GM23338 (cell line): ENCODE results near the gene LRIT3.

Source experiments
- CREB1 ChIP-seq: fragments of 250-450 bp; sonication (Bioruptor Pico); IDR thresholded peaks from 2 replicates; pipeline ENCODE4 v1.5.0; 2020; ENCODE audit warnings: low read depth, mild to moderate bottlenecking, moderate library complexity
- ETS1 ChIP-seq: IDR thresholded peaks from 2 replicates; pipeline ENCODE4 v1.6.1; 2016; ENCODE audit warnings: antibody characterized with exemption
- EZH2 ChIP-seq: fragments of 200-600 bp; sonication (generic); IDR thresholded peaks from one replicate; pipeline ENCODE4 v1.8.0; 2017; ENCODE audit warnings: antibody characterized with exemption, mild to moderate bottlenecking, low read depth; ENCODE audit not compliant: unreplicated experiment
- EZH2phosphoT487 ChIP-seq: fragments of 200-600 bp; sonication (generic); IDR thresholded peaks from one replicate; pipeline ENCODE4 v1.8.1; 2018; ENCODE audit warnings: antibody characterized with exemption; ENCODE audit not compliant: unreplicated experiment
- JUNB ChIP-seq: IDR thresholded peaks from one replicate; pipeline ENCODE4 v1.6.1; 2016; ENCODE audit warnings: antibody characterized with exemption; ENCODE audit not compliant: unreplicated experiment
- NANOG ChIP-seq: IDR thresholded peaks from 2 replicates; pipeline ENCODE4 v1.6.1; 2016; ENCODE audit warnings: antibody characterized with exemption, borderline replicate concordance
- POLR2AphosphoS5 ChIP-seq: IDR thresholded peaks from 2 replicates; pipeline ENCODE4 v1.6.1; 2016; ENCODE audit warnings: antibody characterized with exemption, low read depth
- REST ChIP-seq: IDR thresholded peaks from one replicate; pipeline ENCODE4 v1.6.1; 2018; ENCODE audit warnings: antibody characterized with exemption; ENCODE audit not compliant: unreplicated experiment
- STAT1 ChIP-seq: IDR thresholded peaks from one replicate; pipeline ENCODE4 v1.6.1; 2016; ENCODE audit warnings: antibody characterized with exemption; ENCODE audit not compliant: unreplicated experiment
- ZNF114 ChIP-seq: fragments of 250-450 bp; sonication (Bioruptor Pico); IDR thresholded peaks from 2 replicates; pipeline ENCODE4 v1.5.0; 2020; ENCODE audit warnings: mild to moderate bottlenecking, moderate library complexity
- ZNF331 ChIP-seq: fragments of 250-450 bp; sonication (Bioruptor Pico); IDR thresholded peaks from 2 replicates; pipeline ENCODE4 v1.5.0; 2020; ENCODE audit warnings: low read depth, mild to moderate bottlenecking, moderate library complexity
- TF ChIP-seq, protein P1 (sequence below), 2 experiments: fragments of 200-600 bp in 1 of 2; sonication (generic) in 1 of 2; conservative IDR thresholded peaks; 2 replicates each; pipeline versions ENCODE4 v1.5.1 to v1.6.1; 2016 to 2017; ENCODE audit warnings: antibody characterized with exemption in 2 of 2, low read depth in 2 of 2, mild to moderate bottlenecking in 2 of 2, moderate library complexity in 1 of 2
- TF ChIP-seq, protein P2 (sequence below): fragments of 250-450 bp; sonication (Bioruptor Pico); IDR thresholded peaks from 2 replicates; pipeline ENCODE4 v1.5.0; 2020; ENCODE audit warnings: mild to moderate bottlenecking, moderate library complexity

- TF ChIP-seq, protein P1, sequence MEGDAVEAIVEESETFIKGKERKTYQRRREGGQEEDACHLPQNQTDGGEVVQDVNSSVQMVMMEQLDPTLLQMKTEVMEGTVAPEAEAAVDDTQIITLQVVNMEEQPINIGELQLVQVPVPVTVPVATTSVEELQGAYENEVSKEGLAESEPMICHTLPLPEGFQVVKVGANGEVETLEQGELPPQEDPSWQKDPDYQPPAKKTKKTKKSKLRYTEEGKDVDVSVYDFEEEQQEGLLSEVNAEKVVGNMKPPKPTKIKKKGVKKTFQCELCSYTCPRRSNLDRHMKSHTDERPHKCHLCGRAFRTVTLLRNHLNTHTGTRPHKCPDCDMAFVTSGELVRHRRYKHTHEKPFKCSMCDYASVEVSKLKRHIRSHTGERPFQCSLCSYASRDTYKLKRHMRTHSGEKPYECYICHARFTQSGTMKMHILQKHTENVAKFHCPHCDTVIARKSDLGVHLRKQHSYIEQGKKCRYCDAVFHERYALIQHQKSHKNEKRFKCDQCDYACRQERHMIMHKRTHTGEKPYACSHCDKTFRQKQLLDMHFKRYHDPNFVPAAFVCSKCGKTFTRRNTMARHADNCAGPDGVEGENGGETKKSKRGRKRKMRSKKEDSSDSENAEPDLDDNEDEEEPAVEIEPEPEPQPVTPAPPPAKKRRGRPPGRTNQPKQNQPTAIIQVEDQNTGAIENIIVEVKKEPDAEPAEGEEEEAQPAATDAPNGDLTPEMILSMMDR (conservative IDR thresholded peaks at IDR 0.05; ENCODE audit: low read depth in 2 of 2): no peak
- TF ChIP-seq NANOG (no peak), EZH2phosphoT487 (no peak), POLR2AphosphoS5 (no peak), JUNB (no peak), ZNF114 (CRISPR knock-in tag) (no peak), EZH2 (no peak), REST (no peak), ZNF331 (CRISPR knock-in tag) (no peak), CREB1 (CRISPR knock-in tag) (no peak), ETS1 (no peak), STAT1 (no peak)
- TF ChIP-seq, protein P2, sequence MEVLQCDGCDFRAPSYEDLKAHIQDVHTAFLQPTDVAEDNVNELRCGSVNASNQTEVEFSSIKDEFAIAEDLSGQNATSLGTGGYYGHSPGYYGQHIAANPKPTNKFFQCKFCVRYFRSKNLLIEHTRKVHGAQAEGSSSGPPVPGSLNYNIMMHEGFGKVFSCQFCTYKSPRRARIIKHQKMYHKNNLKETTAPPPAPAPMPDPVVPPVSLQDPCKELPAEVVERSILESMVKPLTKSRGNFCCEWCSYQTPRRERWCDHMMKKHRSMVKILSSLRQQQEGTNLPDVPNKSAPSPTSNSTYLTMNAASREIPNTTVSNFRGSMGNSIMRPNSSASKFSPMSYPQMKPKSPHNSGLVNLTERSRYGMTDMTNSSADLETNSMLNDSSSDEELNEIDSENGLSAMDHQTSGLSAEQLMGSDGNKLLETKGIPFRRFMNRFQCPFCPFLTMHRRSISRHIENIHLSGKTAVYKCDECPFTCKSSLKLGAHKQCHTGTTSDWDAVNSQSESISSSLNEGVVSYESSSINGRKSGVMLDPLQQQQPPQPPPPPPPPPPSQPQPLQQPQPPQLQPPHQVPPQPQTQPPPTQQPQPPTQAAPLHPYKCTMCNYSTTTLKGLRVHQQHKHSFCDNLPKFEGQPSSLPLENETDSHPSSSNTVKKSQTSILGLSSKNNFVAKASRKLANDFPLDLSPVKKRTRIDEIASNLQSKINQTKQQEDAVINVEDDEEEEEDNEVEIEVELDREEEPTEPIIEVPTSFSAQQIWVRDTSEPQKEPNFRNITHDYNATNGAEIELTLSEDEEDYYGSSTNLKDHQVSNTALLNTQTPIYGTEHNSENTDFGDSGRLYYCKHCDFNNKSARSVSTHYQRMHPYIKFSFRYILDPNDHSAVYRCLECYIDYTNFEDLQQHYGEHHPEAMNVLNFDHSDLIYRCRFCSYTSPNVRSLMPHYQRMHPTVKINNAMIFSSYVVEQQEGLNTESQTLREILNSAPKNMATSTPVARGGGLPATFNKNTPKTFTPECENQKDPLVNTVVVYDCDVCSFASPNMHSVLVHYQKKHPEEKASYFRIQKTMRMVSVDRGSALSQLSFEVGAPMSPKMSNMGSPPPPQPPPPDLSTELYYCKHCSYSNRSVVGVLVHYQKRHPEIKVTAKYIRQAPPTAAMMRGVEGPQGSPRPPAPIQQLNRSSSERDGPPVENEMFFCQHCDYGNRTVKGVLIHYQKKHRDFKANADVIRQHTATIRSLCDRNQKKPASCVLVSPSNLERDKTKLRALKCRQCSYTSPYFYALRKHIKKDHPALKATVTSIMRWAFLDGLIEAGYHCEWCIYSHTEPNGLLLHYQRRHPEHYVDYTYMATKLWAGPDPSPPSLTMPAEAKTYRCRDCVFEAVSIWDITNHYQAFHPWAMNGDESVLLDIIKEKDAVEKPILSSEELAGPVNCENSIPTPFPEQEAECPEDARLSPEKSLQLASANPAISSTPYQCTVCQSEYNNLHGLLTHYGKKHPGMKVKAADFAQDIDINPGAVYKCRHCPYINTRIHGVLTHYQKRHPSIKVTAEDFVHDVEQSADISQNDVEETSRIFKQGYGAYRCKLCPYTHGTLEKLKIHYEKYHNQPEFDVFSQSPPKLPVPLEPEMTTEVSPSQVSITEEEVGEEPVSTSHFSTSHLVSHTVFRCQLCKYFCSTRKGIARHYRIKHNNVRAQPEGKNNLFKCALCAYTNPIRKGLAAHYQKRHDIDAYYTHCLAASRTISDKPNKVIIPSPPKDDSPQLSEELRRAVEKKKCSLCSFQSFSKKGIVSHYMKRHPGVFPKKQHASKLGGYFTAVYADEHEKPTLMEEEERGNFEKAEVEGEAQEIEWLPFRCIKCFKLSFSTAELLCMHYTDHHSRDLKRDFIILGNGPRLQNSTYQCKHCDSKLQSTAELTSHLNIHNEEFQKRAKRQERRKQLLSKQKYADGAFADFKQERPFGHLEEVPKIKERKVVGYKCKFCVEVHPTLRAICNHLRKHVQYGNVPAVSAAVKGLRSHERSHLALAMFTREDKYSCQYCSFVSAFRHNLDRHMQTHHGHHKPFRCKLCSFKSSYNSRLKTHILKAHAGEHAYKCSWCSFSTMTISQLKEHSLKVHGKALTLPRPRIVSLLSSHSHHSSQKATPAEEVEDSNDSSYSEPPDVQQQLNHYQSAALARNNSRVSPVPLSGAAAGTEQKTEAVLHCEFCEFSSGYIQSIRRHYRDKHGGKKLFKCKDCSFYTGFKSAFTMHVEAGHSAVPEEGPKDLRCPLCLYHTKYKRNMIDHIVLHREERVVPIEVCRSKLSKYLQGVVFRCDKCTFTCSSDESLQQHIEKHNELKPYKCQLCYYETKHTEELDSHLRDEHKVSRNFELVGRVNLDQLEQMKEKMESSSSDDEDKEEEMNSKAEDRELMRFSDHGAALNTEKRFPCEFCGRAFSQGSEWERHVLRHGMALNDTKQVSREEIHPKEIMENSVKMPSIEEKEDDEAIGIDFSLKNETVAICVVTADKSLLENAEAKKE (CRISPR knock-in tag): no peak
Observed at GRCh38 chr4:109879636-109880314, 31.9 kb downstream of the LRIT3 start.
